Measurements from ENCODE around the gene BORCS6. TPM values are rescaled to one million over a fixed set of nuclear protein-coding genes. Genes with fewer than 3 reads are reported as not detected.

BORCS6 gene
- total and polyA plus RNA-seq, 2 of the 13 experiments (the other 11 are each of a cell fraction or from before 2014, with no cell fraction given), result 2.0 to 5.1 TPM

- TF ChIP-seq KLF9 (CRISPR knock-in tag; IDR thresholded peaks at IDR 0.05; ENCODE audit: low read depth) (no peak), ZNF354B (CRISPR knock-in tag; IDR thresholded peaks at IDR 0.05) (no peak), ZSCAN22 (CRISPR knock-in tag; IDR thresholded peaks at IDR 0.05) (no peak), ZNF720 (CRISPR knock-in tag; IDR thresholded peaks at IDR 0.05) (no peak), CERS6 (CRISPR knock-in tag; IDR thresholded peaks at IDR 0.05) (no peak), POLR2AphosphoS2 (IDR thresholded peaks at IDR 0.05; ENCODE audit: low read depth, low read length) (no peak), PAXIP1 (CRISPR knock-in tag; conservative IDR thresholded peaks at IDR 0.05) (peak; percentile 49), ZBTB8A (CRISPR knock-in tag; IDR thresholded peaks at IDR 0.05; ENCODE audit: borderline replicate concordance, low read depth) (no peak), ZNF292 (CRISPR knock-in tag; IDR thresholded peaks at IDR 0.05; ENCODE audit: borderline replicate concordance, low read depth) (no peak), SOX6 (IDR thresholded peaks at IDR 0.05) (no peak), SOX6 (CRISPR knock-in tag; IDR thresholded peaks at IDR 0.05) (peak; percentile 88), WIZ (CRISPR knock-in tag; IDR thresholded peaks at IDR 0.05) (no peak), ZNF335 (CRISPR knock-in tag; IDR thresholded peaks at IDR 0.05) (0 out of 2 replicates have a peak, but pooled peaks have one; percentile 52), MYC (CRISPR knock-in tag; IDR thresholded peaks at IDR 0.05; ENCODE audit: borderline replicate concordance) (peak; percentile 85; the same call in 1 of the 2 replicates), ZNF605 (CRISPR knock-in tag; IDR thresholded peaks at IDR 0.05) (peak; percentile 80), ZEB1 (IDR thresholded peaks at IDR 0.05; ENCODE audit: insufficient replicate concordance, low read depth) (no peak), TMF1 (CRISPR knock-in tag; IDR thresholded peaks at IDR 0.05; ENCODE audit: low read depth) (no peak; the same call in 1 of the 2 replicates), ZBTB42 (CRISPR knock-in tag; IDR thresholded peaks at IDR 0.05) (no peak), ZSCAN21 (CRISPR knock-in tag; IDR thresholded peaks at IDR 0.05; ENCODE audit: borderline replicate concordance) (peak; percentile 79; the same call in 1 of the 2 replicates), CCDC6 (CRISPR knock-in tag; IDR thresholded peaks at IDR 0.05) (peak; percentile 64; the same call in 1 of the 2 replicates), TIGD3 (CRISPR knock-in tag; IDR thresholded peaks at IDR 0.05; ENCODE audit: borderline replicate concordance) (peak; percentile 74; the same call in 1 of the 2 replicates), SRY (CRISPR knock-in tag; IDR thresholded peaks at IDR 0.05) (no peak), ZNF24 (IDR thresholded peaks at IDR 0.05) (peak; percentile 95), ZFP82 (CRISPR knock-in tag; IDR thresholded peaks at IDR 0.05; ENCODE audit: borderline replicate concordance) (peak; percentile 91; the same call in 1 of the 2 replicates), HNRNPUL1 (IDR thresholded peaks at IDR 0.05; ENCODE audit: low read depth, low read length) (no peak), MXD4 (CRISPR knock-in tag; IDR thresholded peaks at IDR 0.05) (0 out of 2 replicates have a peak, but pooled peaks have one; percentile 31)
Observed at GRCh38 chr17:8138672-8139371, 51.2 kb downstream of the BORCS6 start (continued).

All from HepG2 (cell line).